K562 (cell line): ENCODE results near the gene ZNF629. TPM values are rescaled to one million over a fixed set of nuclear protein-coding genes. Genes with fewer than 3 reads are reported as not detected.

Source experiments
- ERF ChIP-seq: fragments of 450-650 bp; formaldehyde crosslinking; IDR thresholded peaks from 2 replicates; pipeline ENCODE4 v1.4.0; 2020; ENCODE audit warnings: mild to moderate bottlenecking, mixed read lengths
- RAD21 ChIP-seq, 2 experiments: fragments of 250-450 bp in 1 of 2; fragments of 450-650 bp in 1 of 2; sonication (Bioruptor Pico) in 1 of 2; formaldehyde crosslinking in 1 of 2; IDR thresholded peaks in 1 of 2; conservative IDR thresholded peaks in 1 of 2; 2 replicates each; pipeline versions ENCODE4 v1.4.0 to v1.8.0; 2020 to 2022; ENCODE audit warnings: mild to moderate bottlenecking in 2 of 2, moderate library complexity in 1 of 2
- SREBF2 ChIP-seq: sonication (generic); formaldehyde crosslinking; IDR thresholded peaks from 2 replicates; pipeline ENCODE4 v1.4.0; 2020; ENCODE audit warnings: mild to moderate bottlenecking, missing genetic modification reagents
- ZBTB9 ChIP-seq: fragments of 450-650 bp; formaldehyde crosslinking; IDR thresholded peaks from 2 replicates; pipeline ENCODE4 v1.4.0; 2020; ENCODE audit warnings: mild to moderate bottlenecking, moderate library complexity
- ZNF436 ChIP-seq: fragments of 250-450, 450-650 bp; sonication (Bioruptor Pico); formaldehyde crosslinking; IDR thresholded peaks from 2 replicates; pipeline ENCODE4 v1.7.0; 2020; ENCODE audit warnings: mild to moderate bottlenecking
- polyA plus RNA-seq, 8 experiments: library from polyadenylated mRNA; depleted of rRNA in 4 of 8; stranded (reverse) in 5 of 8; unstranded in 3 of 8; fragments of >200 nt; fragmentation: Nextera tagmentation in 2 of 8; fragmentation: Illumina TruSeq in 1 of 8; extraction: Ambion mirVana in 2 of 8; extraction: Trizol in 1 of 8; gene quantifications; 2 replicates each; pipeline versions ENCODE4 v1.2.1 to v1.2.3, GENCODE V29; 2011 to 2014; ENCODE audit warnings: inconsistent platforms in 1 of 8, missing spikeins in 1 of 8
- total RNA-seq, 7 experiments: library from RNA; depleted of rRNA in 6 of 7; stranded (reverse); fragments of >200 nt in 6 of 7; fragmentation: Illumina TruSeq in 2 of 7; extraction: Trizol in 2 of 7; gene quantifications; 2 replicates each; pipeline versions ENCODE4 v1.2.1 to v1.2.3, GENCODE V29; 2011 to 2021; ENCODE audit warnings: low replicate concordance in 1 of 7
- TF ChIP-seq, protein P1 (sequence below): fragments of 450-650 bp; conservative IDR thresholded peaks from 2 replicates; pipeline ENCODE4 v1.6.1; 2016; ENCODE audit warnings: missing genetic modification characterization, low read depth, mild to moderate bottlenecking, control low read depth, missing compliant biosample characterization

The ZNF629 gene
- total and polyA plus RNA-seq, 9 of the 15 experiments (the other 6 are each of a cell fraction or from before 2014, with no cell fraction given): 0.44 to 18.8 (median 7.4) TPM

GRCh38 chr16:30750201-30750600 lies 36.8 kb downstream of the ZNF629 start (continued):
- TF ChIP-seq ZBTB9 (CRISPR knock-in tag) (no peak), ERF (CRISPR knock-in tag) (no peak), ZNF436 (CRISPR knock-in tag) (no peak), SREBF2 (CRISPR knock-in tag) (no peak), RAD21 (CRISPR knock-in tag; conservative IDR thresholded peaks at IDR 0.05 in 1 of 2, IDR thresholded peaks at IDR 0.05 in 1 of 2) (no peak)
- TF ChIP-seq, protein P1, sequence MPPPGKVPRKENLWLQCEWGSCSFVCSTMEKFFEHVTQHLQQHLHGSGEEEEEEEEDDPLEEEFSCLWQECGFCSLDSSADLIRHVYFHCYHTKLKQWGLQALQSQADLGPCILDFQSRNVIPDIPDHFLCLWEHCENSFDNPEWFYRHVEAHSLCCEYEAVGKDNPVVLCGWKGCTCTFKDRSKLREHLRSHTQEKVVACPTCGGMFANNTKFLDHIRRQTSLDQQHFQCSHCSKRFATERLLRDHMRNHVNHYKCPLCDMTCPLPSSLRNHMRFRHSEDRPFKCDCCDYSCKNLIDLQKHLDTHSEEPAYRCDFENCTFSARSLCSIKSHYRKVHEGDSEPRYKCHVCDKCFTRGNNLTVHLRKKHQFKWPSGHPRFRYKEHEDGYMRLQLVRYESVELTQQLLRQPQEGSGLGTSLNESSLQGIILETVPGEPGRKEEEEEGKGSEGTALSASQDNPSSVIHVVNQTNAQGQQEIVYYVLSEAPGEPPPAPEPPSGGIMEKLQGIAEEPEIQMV (tag): no peak
